GM12878 (cell line): ENCODE results near the gene SIGLEC10. TPM values are rescaled to one million over a fixed set of nuclear protein-coding genes. Genes with fewer than 3 reads are reported as not detected.
A peak's percentile ranks its signal among the peaks of the same experiment; 100 is the strongest.

Experiments used
- ATAC-seq: fragments of 200-7000 bp; cut with Tn5 transposase; 3 replicates; pipeline ENCODE4 v1.9.1; 2020; ENCODE audit warnings: mild to moderate bottlenecking, moderate library complexity
- BruUV-seq: library from RNA; stranded (reverse); fragments of 400-500 nt; replicated peaks from 2 replicates; lab custom pipeline; 2021; lab: Mats Ljungman, UMichigan
- CTCF ChIA-PET: fragments of 300-600 bp; sonication (Branson Sonifier 250); formaldehyde crosslinking; extraction: SDS; loops from one replicate; lab custom pipeline; 2021; ENCODE audit warnings: inconsistent platforms; lab: Yijun Ruan, JAX
- POLR2A ChIA-PET: fragments of 350-600 bp; formaldehyde crosslinking; extraction: SDS; loops from one replicate; lab custom pipeline; 2021; ENCODE audit warnings: inconsistent platforms; lab: Charles Lee
- RAD21 ChIA-PET: fragments of 300-600 bp; sonication (Branson Sonifier 250); formaldehyde crosslinking; loops from one replicate; lab custom pipeline; 2023; ENCODE audit warnings: antibody characterized with exemption; ENCODE audit not compliant: unreplicated experiment; lab: Charles Lee
- SMC1A ChIA-PET: fragments of 300-600 bp; sonication (Branson Sonifier 250); formaldehyde crosslinking; loops from one replicate; lab custom pipeline; 2023; ENCODE audit not compliant: unreplicated experiment, uncharacterized antibody; lab: Charles Lee
- DNase-seq: peaks from one replicate; pipeline ENCODE4 v3.0.0-alpha.2; 2011; ENCODE audit warnings: low read depth, low spot score
- FAIRE-seq: peaks from 3 replicates; lab custom pipeline; 2011; peaks lifted over from hg19 to GRCh38; lab: Jason Lieb, UNC
- H2AFZ ChIP-seq: 2 replicates; pipeline ENCODE4 v1.6.0; 2011; ENCODE audit warnings: low read depth, low read length, control low read depth; ENCODE audit not compliant: control insufficient read depth
- H3K27ac ChIP-seq: 2 replicates; pipeline ENCODE4 v1.5.1; 2011; ENCODE audit warnings: control low read depth; ENCODE audit not compliant: control insufficient read depth, insufficient read depth
- H3K27me3 ChIP-seq, 2 experiments: replicated peaks in 1 of 2; 2 replicates each; pipeline versions ENCODE4 v1.6.0 to v1.6.1; 2011; ENCODE audit warnings: low read length in 1 of 2; ENCODE audit not compliant: control insufficient read depth in 2 of 2, insufficient read depth in 2 of 2
- H3K36me3 ChIP-seq, 2 experiments: 2 replicates each; pipeline ENCODE4 v1.5.1; 2011; ENCODE audit warnings: low read length in 1 of 2; ENCODE audit not compliant: control insufficient read depth in 2 of 2, insufficient read depth in 2 of 2
- H3K4me1 ChIP-seq: 2 replicates; pipeline ENCODE4 v1.6.1; 2011; ENCODE audit warnings: mild to moderate bottlenecking, low read length, moderate library complexity, mixed read lengths; ENCODE audit not compliant: control insufficient read depth, insufficient read depth
- H3K4me2 ChIP-seq: 2 replicates; pipeline ENCODE4 v1.6.0; 2011; ENCODE audit warnings: control low read depth; ENCODE audit not compliant: control insufficient read depth, insufficient read depth
- H3K4me3 ChIP-seq: fragments of 200-600 bp; sonication (generic); 2 replicates; pipeline ENCODE4 v1.5.1; 2016
- H3K79me2 ChIP-seq: 2 replicates; pipeline ENCODE4 v1.6.0; 2011; ENCODE audit warnings: low read length; ENCODE audit not compliant: control insufficient read depth, insufficient read depth
- H3K9ac ChIP-seq: 2 replicates; pipeline ENCODE4 v1.8.0; 2011; ENCODE audit warnings: low read length, control low read depth, mixed read lengths; ENCODE audit not compliant: control insufficient read depth, insufficient read depth
- H3K9me3 ChIP-seq: replicated peaks from 3 replicates; pipeline ENCODE4 v1.5.1; 2011; ENCODE audit warnings: mild to moderate bottlenecking, low read length; ENCODE audit not compliant: control insufficient read depth, insufficient read depth
- H4K20me1 ChIP-seq: 2 replicates; pipeline ENCODE4 v1.6.0; 2011; ENCODE audit not compliant: control insufficient read depth, insufficient read depth
- CUX1 ChIP-seq: IDR thresholded peaks from 2 replicates; pipeline ENCODE4 v1.6.1; 2012; ENCODE audit warnings: improper control_type of control experiment, low read depth, low read length; ENCODE audit not compliant: insufficient replicate concordance
- EED ChIP-seq: sonication (generic); IDR thresholded peaks from 2 replicates; pipeline ENCODE4 v1.6.1; 2016; ENCODE audit warnings: antibody characterized with exemption, low read depth
- MYB ChIP-seq: fragments of 150-350 bp; IDR thresholded peaks from 2 replicates; pipeline ENCODE4 v1.6.1; 2014; ENCODE audit warnings: mild to moderate bottlenecking, low read depth, low read length, borderline replicate concordance
- POLR2AphosphoS2 ChIP-seq: IDR thresholded peaks from 2 replicates; pipeline ENCODE4 v1.6.1; 2011; ENCODE audit warnings: low read depth, mild to moderate bottlenecking, low read length, improper control_type of control experiment, moderate library complexity
- RAD51 ChIP-seq: fragments of 450-650 bp; IDR thresholded peaks from 2 replicates; pipeline ENCODE4 v1.6.1; 2016; ENCODE audit warnings: moderate library complexity, mild to moderate bottlenecking, inconsistent platforms
- SMAD5 ChIP-seq: IDR thresholded peaks from 2 replicates; pipeline ENCODE4 v1.6.1; 2016; ENCODE audit warnings: antibody characterized with exemption, low read depth
- ZNF217 ChIP-seq: fragments of 450-650 bp; IDR thresholded peaks from 2 replicates; pipeline ENCODE4 v1.6.1; 2017; ENCODE audit warnings: antibody characterized with exemption, mild to moderate bottlenecking
- ZSCAN29 ChIP-seq: fragments of 450-650 bp; IDR thresholded peaks from 2 replicates; pipeline ENCODE4 v1.6.1; 2017; ENCODE audit warnings: mild to moderate bottlenecking, moderate library complexity
- WGBS: methylation state at CpG from one replicate; pipeline ENCODE4 v1.1.6; 2016; ENCODE audit warnings: low lambda C conversion rate; ENCODE audit not compliant: insufficient replicate concordance, insufficient coverage; ENCODE audit errors: missing lambda C conversion rate; 5-methylcytosine and 5-hydroxymethylcytosine counted together
- in situ Hi-C: fragments of 300-500 bp; cut with MboI; formaldehyde crosslinking; loops from 9 replicates; pipeline ENCODE4 v1.14.3; 2018; ENCODE audit warnings: mixed read lengths
- intact Hi-C: fragments of 100-400 bp; cut with micrococcal nuclease; formaldehyde crosslinking; loops from one replicate; pipeline ENCODE4 v1.14.2; 2022; ENCODE audit not compliant: unreplicated experiment
- polyA plus RNA-seq, 11 experiments: library from polyadenylated mRNA; depleted of rRNA in 4 of 11; unstranded in 6 of 11; stranded (reverse) in 5 of 11; fragments of >200 nt; fragmentation: Nextera tagmentation in 4 of 11; fragmentation: Illumina TruSeq in 1 of 11; extraction: Ambion mirVana in 4 of 11; extraction: Trizol in 1 of 11; gene quantifications; 1 replicate in 1 of 11; 2 replicates in 10 of 11; pipeline versions ENCODE4 v1.2.1 to v1.2.3, GENCODE V29; 2011 to 2016; ENCODE audit warnings: inconsistent platforms in 2 of 11, missing spikeins in 2 of 11, low read depth in 1 of 11
- total RNA-seq, 4 experiments: library from RNA; depleted of rRNA in 3 of 4; stranded (reverse); fragments of >200 nt in 3 of 4; fragmentation: Illumina TruSeq in 1 of 4; extraction: Trizol in 1 of 4; gene quantifications; 2 replicates each; pipeline versions ENCODE4 v1.2.1 to v1.2.3, GENCODE V29; 2013 to 2021
- TF ChIP-seq, protein P1 (sequence below): fragments of 450-650 bp; conservative IDR thresholded peaks from 2 replicates; pipeline ENCODE4 v1.6.1; 2017; ENCODE audit warnings: mild to moderate bottlenecking, moderate library complexity

Gene SIGLEC10
- total and polyA plus RNA-seq, 10 of the 15 experiments (the other 5 are each of a cell fraction or from before 2014, with no cell fraction given), result 2.3 to 16.8 (median 7.8) TPM

DNA sequence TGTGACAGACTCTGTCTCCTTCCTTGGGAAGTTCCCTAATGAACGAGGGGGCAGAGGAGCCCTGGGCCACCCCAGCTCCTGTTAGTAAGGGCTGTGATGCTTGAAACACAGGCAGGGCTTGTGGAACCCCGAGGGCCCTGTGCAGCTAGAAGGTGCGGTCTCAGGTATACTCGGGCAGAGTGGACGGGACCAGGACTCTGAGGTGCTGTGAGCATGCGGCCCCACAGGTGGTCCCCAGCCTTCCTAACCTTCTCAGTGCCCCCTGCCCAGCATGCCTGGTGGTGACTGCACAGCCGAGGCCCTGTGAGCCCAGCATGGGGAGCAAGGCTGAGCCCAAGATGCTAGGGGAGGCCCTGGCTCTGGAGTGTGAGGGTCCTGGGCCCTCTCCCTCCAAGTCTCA lies 44.8 kb upstream of the SIGLEC10 start:
- no TSS peak for BruUV-seq
- in situ Hi-C loops, result no loop called here
- DNase-seq, result no peak
- Histone ChIP-seq H3K4me2 (no peak overlapping the region), H3K9me3 (no peaks in the 10 kb centered on the region), H3K79me2 (no peaks in the 10 kb centered on the region), H3K9ac (no peak overlapping the region), H4K20me1 (no peaks in the 10 kb centered on the region), H3K27ac (no peak overlapping the region), H3K27me3 (no peaks in the 10 kb centered on the region), H2AFZ (no peak overlapping the region), H3K4me3 (no peak overlapping the region), H3K4me1 (no peaks in the 10 kb centered on the region), H3K36me3 (no peaks in the 10 kb centered on the region)
- no peak for TF ChIP-seq RAD51
- WGBS, result 43% methylated on average over 7 of the region's 7 CpGs
- RAD21 ChIA-PET, result interaction anchor here (1.0 to 1.3 kb wide), 4 partner anchors 11 to 197 kb away, joined by 3 read pairs; no protein-coding TSS in a partner anchor
- FAIRE-seq, result no peak
- intact Hi-C loops, result no loop called here
- SMC1A ChIA-PET, result interaction anchor here (0.9 to 1.1 kb wide), 2 partner anchors 11 to 195 kb away, joined by 3 read pairs; no protein-coding TSS in a partner anchor
- no peak for ATAC-seq
- CTCF ChIA-PET, result interaction anchor here (1.4 to 2.7 kb wide), 2 partner anchors 9 to 11 kb away, joined by 3 to 13 read pairs; no protein-coding TSS in a partner anchor
- POLR2A ChIA-PET, result no interaction called here

GRCh38 chr19:51461723-51462161 lies 44.3 kb upstream of the SIGLEC10 start:
- H3K27me3 ChIP-seq, result no peaks in the 10 kb centered on the region
- H3K36me3 ChIP-seq, result no peaks in the 10 kb centered on the region
- no TSS peak for BruUV-seq
- DNase-seq (no peak), ATAC-seq (peak; percentile 29; the same call in 2 of the 3 replicates), FAIRE-seq (no peak)
- H3K4me1 ChIP-seq, result no peaks in the 10 kb centered on the region
- POLR2A ChIA-PET, result no interaction called here
- WGBS, result 22% methylated on average over 8 of the region's 8 CpGs
- in situ Hi-C loops (no loop called here), intact Hi-C loops (no loop called here)
- H3K4me3 ChIP-seq, result no peak overlapping the region
- SMC1A ChIA-PET, result interaction anchor here (0.9 kb wide), 1 partner anchor 196 kb away, joined by 3 read pairs; no protein-coding TSS in a partner anchor
- H2AFZ ChIP-seq, result no peak overlapping the region
- H3K9ac ChIP-seq, result no peak overlapping the region
- no peaks in the 10 kb centered on the region for H4K20me1 ChIP-seq
- H3K27ac ChIP-seq, result no peak overlapping the region
- RAD21 ChIA-PET, result interaction anchor here (1.0 to 1.3 kb wide), 4 partner anchors 11 to 197 kb away, joined by 3 read pairs; no protein-coding TSS in a partner anchor
- H3K79me2 ChIP-seq, result no peaks in the 10 kb centered on the region
- CTCF ChIA-PET, result interaction anchor here (1.1 to 2.7 kb wide), 4 partner anchors 10 to 302 kb away, joined by 3 to 13 read pairs (median 3); no protein-coding TSS in a partner anchor
- no peak overlapping the region for H3K4me2 ChIP-seq
- no peaks in the 10 kb centered on the region for H3K9me3 ChIP-seq
- no peak for TF ChIP-seq SMAD5
- no peak for TF ChIP-seq EED
- no peak for TF ChIP-seq CUX1
- no peak for TF ChIP-seq MYB
- TF ChIP-seq ZSCAN29, result no peak
- no peak for TF ChIP-seq ZNF217
- TF ChIP-seq, protein P1, sequence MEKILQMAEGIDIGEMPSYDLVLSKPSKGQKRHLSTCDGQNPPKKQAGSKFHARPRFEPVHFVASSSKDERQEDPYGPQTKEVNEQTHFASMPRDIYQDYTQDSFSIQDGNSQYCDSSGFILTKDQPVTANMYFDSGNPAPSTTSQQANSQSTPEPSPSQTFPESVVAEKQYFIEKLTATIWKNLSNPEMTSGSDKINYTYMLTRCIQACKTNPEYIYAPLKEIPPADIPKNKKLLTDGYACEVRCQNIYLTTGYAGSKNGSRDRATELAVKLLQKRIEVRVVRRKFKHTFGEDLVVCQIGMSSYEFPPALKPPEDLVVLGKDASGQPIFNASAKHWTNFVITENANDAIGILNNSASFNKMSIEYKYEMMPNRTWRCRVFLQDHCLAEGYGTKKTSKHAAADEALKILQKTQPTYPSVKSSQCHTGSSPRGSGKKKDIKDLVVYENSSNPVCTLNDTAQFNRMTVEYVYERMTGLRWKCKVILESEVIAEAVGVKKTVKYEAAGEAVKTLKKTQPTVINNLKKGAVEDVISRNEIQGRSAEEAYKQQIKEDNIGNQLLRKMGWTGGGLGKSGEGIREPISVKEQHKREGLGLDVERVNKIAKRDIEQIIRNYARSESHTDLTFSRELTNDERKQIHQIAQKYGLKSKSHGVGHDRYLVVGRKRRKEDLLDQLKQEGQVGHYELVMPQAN, result no peak
- TF ChIP-seq POLR2AphosphoS2, result no peak
